NT2/D1 (cell line): ENCODE measurements around the gene USP51.
"Not testable (repeated sequence)": the region's sequence is repeated elsewhere in the genome, so short reads cannot be mapped to it uniquely, and the experiment has no call there.

Experiments
- SUZ12 ChIP-seq: IDR thresholded peaks from 2 replicates; pipeline ENCODE4 v1.6.1; 2011; ENCODE audit not compliant: insufficient read length, insufficient read depth; ENCODE audit errors: extremely low read depth
- YY1 ChIP-seq: IDR thresholded peaks from 2 replicates; pipeline ENCODE4 v1.6.1; 2011; ENCODE audit not compliant: insufficient read length, insufficient read depth
- ZNF274 ChIP-seq: IDR thresholded peaks from 2 replicates; pipeline ENCODE4 v1.6.1; 2011; ENCODE audit warnings: mild to moderate bottlenecking, low read depth, low read length

DNA sequence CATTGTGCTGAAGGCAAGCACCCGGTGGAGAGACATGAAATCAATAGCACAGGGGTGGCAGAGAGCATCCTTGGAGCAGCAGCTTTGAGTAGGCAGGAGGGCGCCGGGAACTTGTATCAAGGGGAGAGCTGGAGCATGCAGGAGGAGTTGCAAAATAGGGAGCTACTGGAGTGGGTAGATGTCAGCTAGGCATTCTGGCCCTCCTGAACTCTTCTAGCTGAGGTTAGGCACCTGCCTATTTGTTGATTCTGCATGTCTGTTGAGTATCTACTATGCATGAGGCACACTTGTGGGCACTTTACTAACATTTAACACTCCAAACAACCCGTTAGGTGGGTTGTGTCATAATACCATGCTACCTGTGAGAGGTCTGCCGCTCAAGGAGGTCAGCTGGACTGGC is 30.2 kb downstream of the USP51 start:
- not testable (repeated sequence) for TF ChIP-seq ZNF274, YY1, SUZ12
